Ecto neural progenitor cell (in vitro differentiated cells): Measurements from ENCODE around the gene RHBDD1.

ENCODE experiments used
- DNase-seq: peaks from one replicate; pipeline ENCODE4 v3.0.0-alpha.2; 2018; ENCODE audit warnings: low spot score

The RHBDD1 gene

DNA sequence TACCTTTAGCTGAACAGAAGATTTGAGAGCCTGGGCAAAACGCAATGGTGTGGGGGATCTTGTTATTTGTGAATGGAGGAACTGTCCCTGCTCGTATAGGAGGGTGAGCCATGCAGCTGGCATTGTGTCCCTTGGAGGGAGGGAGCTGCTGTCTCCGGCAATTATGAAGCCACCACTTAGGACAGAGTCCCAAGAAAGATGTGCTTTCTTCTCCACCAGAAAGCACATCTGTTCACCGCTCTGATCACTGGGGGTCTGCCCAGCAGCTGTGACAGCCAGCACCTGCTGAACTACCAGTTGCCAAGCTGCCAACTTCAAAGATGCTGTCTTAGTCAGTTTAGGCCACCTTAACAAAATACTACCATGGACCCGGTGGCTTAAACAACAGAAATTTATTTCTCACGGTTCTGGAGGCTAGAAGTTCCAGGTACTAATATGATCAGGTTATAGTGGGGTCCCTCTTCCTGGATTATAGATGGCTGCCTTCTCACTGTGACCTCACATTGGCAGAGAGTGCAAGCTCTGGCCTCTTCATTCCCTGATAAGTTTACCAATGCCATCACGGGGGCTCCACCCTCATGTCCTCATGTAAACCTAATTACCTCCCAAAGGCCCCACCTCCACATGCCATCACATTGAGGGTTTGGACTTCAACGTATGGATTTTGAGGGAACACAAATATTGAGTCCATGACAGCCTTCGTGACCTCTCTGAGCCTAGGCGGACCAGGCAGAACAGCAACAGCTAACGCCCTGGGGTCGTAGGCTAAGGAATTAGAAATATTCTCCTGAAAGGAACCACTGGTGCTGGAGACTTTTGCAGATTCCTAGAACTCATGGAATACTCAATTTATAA is 148.3 kb downstream of the RHBDD1 start:
- no peak for DNase-seq

DNA sequence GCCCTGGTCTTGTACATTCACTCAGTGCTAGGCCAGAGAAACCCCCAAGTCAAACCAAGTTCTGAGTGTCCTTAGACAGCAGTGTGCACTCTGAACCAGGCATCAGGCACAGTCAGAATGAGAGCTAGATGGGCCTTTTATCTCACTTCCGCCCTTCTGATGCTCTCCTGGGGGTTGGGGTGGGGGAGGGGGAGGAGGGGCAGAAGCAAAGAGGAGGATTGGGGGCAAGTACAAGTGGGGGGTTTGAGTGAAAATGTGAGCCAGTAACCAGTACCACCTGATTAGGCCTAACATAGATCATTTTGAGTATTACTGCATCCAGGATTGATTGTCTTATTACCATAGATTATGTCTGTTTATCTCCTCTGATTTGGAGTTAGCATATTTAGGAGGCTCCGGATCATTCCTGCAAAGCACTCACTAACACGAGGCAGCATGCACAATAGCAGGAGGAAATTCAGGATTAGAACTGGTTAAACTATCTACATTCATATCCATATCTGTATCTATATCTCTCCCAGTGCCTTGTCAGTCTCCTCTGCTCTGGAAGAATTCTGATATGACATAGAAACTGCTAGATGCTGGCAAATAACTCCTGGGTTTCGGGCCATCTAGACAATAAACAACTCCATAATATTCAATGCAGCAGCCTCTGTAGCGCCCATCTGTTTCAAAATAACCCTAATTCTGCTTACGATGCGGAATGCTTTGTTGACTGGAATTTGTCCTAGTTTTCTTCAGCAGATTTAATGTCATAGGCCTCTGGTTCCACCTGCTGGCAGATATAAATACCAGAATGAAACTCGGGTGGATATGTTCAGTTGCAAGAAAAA is 149.1 kb downstream of the RHBDD1 start:
- DNase-seq, result no peak

DNA sequence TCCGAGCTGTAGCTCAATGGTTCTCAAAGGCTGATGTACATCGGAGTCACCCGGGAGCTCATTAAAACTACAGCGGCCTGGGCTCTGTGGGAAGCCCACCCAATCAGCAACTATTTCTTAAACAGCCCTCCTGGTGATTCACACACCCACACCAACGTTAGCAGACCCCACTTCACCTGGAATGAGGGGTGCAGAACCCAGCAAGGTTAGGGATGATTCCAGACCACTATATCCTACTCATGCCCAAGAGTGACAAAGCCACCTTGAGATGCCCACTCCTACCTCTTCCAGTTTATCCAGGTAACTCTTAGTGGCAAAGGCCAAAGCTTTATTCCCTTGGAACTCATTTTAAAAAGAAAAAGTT is 149.7 kb downstream of the RHBDD1 start:
- no peak for DNase-seq

DNA sequence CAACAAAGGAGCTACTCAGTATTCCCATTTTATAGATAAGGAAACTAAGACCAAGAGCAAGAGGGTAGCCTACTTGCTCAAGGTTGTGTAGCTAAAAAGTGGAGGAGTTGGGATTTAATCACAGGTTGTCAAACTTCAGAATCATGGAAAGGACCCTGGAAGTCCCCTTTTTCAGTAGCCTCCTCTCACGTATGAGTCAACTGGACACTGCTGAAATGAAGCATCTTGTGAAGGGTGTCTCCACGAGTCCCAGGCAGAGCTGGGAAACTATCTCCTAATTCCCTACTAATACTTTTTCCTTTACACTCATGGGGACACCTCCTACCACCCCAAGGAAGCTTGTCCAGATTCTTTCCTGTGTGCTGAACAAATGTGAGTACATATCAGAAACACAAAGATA is 155.8 kb downstream of the RHBDD1 start:
- no peak for DNase-seq

DNA sequence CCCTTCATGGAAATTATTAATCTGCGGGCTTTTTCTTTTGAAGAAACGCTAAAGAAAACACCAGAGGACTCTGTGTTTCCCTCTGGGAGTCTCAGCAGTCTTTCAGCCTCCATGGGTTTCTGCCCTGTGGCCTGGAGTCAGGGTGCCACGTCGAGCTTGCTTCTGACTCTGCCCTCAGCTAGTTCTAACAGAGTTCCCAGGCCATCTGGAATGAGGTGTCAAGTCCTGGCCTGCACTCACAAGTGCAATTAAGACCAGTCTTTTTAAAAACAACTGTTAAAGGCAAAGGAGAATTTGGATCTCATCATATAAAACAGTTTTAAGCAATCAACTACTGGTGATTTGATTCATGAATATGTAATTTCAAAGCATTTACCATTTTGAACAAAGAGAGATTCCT is 157.3 kb downstream of the RHBDD1 start:
- DNase-seq, result no peak

DNA sequence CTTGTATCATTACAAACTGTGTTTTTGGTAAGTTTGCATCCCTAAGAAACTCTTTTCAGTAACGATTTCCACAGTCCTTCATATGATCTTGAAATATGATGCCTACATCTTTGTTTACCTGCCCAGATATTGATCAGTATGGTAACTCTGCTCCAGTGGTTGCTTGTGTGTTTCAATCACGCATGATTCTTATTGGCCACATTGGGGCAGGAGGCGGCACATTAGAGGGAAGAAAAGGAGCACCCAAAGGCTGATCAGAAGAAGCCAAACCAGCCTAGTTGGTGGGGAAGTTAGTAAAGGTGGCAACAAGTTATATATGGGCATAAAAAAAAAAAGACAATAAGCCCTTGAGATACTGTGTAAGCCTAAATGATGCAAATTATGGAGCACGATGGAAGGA is 158.9 kb downstream of the RHBDD1 start:
- no peak for DNase-seq

DNA sequence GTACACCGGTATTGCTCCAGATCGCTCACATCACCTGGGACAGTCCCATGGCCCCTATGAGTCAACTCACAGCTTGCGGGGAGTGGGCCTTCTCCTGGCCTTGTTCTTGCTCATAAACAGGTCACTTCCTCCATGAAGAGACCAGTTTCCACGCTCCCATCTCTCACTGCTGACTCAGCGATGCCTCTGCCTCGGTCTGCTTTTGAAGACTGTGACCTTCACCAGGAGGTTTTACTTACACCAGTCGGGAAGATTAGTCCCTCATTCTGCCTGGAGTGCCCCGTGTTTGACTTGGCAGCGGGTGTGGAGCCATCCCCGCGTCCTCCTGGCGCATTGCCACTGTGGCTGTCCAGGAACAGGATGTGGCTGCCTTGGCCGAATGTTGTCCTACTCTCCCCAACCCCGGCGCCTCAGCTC is 159.8 kb downstream of the RHBDD1 start:
- no peak for DNase-seq

DNA sequence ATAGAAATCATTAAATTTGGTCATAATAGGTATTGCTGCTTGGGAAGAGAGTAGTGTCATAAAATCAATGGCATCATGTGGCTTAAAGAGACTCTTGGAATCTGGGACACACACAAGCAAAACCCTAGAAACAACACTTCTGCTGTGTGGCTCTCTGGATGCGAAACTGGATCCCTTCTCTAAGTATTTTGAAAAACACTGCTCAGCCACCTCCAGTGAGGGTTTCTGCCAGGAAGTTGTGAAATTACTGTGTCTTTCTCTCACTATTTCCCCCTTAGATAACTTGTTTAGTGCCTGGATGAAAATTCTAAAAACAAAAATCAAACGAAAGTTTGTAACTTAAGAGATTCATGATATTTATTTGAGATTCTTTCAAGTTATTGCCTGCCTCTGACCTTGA is 163.8 kb downstream of the RHBDD1 start:
- no peak for DNase-seq

DNA sequence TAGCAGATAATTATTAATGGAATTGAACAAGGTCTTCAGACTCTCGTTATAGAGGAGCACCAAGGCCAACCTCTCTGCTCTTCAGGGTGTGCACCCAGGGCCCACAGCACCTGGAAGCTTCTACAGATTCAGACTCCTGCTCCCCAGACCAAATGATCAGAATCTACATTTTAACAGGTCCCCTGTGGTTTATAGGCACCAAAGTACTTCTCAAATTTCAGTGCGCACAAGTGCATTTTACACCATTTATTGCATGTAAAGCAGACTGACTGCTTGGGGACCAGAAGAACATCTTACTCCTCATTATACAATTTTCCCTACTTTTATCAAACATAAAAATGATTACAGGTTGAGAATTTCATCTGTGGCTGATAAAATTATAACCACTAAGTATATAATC is 164.3 kb downstream of the RHBDD1 start:
- DNase-seq, result no peak

DNA sequence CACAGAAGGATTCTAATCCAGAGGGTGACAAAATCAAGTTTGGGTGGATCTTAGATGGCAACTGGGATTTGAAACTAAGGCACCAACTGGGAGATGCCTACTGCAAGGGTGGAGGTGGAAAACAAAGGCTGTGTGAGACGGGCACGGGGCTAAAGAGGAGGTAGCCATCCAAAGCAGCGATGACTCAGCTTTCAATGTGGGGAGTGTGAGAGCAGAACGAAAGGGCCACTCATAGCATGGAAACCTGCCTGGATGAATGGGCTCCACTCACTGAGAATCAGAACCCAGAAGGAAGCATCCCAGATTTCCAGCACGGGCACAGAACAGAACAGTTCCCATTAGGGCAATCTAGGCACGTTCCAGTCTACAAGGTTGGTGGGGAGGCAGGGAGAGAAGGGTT is 168.6 kb downstream of the RHBDD1 start:
- DNase-seq, result no peak

DNA sequence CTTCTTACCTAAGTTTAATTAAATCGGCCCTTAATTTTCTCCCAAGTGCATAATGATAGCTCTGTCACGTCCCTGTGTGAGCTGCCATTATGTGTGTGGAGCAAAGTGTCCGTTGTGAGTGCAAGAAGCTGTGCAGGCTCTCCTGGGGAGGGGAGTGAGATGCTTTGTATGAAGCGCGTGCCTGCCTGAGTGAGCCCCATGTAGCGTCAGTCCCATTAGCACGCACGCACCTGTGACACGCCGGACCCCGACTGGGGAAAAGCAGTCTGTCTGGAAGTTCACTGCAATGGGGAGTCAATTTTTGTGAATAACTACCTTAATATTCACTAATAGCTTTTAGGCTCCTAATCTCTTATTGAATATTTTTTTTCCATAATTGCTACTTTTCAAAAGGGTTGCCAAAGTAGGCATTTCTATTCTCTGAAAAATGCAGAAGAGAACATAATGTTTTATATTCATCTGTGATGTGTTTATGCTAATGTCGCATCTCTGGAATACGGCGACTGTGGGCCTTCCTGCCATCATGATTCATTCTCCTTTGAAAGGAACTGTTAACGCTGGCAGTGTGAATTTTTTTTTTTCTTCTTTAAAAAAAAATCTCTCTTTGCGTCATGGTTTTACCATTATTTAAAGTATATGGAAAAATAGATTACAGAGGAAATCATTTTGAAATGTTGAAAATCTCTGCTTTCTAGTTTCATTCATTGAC is 170.5 kb downstream of the RHBDD1 start:
- no peak for DNase-seq

DNA sequence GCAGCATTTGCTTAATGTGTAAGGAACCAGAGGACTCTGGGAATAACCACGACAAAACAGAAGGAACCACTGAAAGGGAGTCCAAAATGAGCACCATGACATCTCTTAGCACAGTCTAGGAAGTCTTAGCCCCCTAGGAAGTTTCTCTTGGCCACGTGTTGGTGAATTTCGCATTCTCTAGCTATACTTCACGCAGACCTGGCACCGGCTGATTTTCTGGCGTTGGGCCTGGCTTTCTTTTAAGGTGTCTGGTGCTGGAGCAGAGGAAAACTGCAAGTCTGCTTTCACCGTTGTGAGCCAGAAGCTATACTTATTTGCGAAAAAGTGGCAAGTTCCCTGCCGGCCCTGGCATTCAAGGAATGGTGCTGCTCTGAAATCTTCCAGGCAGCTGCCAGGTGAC is 171.3 kb downstream of the RHBDD1 start:
- DNase-seq, result no peak

DNA sequence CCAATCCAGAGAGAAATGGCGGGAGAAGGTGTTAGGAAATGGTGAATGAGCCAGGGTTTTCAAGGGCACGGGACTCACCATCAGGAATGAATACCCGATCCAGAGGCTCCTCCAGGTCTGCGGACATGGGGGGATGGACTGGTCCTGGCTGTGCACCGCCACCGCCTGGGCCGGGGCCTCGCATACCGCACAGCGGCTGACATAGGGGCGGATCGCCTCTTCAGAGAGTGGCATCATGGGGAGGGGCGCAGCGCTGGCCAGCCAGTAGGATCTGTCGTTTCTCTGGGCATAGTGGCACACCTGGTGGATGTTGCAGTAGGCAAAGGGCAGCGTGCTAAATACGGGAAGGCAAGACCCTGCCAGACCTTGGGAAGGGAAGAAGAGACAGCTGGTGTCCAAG is 172.1 kb downstream of the RHBDD1 start:
- DNase-seq, result no peak

DNA sequence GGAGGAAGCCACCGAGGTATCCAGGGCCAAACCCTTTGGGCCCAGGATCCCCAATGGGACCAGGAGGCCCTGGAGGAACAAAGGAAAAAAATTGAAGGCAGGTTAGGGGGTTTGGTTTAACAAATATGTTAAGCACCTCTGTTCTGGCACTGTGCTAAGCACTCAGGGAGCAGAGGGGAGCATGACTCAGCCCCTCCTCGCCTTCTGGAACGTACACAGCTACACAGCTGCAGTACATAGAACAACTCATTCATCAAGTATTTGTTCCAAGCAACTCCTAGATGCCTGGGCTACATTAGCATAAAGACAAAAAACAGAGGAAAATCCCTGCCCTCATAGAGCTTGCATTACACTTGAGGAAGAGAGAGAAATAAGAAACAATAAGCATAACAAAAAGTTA is 174.6 kb downstream of the RHBDD1 start:
- no peak for DNase-seq

DNA sequence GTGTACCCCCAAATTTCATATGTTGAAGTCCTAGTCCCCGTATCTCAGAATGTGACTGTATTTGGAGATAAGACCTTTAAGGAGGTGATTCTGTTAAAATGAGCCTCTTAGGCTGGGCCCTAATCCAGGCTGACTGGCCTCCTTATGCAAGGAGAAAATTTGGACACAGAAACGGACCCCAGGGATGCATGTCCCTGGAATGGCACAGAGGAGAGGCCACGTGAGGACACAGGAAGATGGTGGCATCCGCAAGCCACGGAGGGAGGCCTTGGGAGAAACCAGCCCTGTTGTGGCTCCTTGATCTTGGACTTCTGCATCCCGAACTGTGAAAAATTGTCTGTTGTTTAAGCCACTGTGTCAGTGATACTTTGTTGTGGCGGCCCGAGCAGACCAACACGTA is 177.5 kb downstream of the RHBDD1 start:
- DNase-seq, result no peak

DNA sequence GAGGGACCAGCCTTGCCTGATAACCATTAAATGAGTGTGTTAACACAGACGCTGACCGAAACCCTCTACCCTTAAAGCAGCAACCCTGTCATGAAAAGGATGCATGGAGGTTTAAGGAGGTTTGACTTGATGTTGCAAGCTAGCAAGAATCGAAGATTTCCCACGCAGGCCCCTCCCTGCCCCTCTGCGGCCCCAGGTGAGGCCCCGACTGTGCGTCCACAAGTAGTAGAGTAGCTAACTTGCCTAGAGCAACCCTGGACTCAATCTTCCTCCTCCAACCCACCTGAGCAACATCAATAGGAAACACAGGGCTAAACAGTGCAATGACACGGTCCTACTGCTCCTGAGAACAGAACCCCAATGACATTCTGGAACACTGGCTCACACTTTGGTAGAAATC is 178.0 kb downstream of the RHBDD1 start:
- no peak for DNase-seq

DNA sequence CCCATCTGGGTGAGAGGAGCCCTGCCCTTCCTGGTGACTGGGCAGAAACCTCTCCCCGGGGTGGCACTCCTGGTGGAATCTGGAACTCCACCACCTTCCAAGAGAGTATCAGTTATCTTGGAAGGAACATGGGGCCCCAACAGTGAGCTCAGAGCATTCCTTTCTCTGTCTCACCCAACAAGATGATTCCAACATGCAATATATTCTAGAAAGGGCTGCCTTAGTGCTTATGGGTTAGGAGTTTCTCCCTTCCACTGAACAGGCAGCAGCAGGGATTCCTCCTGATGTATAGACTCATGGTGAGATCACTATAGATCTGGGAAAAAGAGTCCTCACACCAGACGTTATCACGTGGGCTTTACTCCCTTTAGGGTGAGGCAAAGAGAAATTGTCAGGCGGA is 181.0 kb downstream of the RHBDD1 start:
- DNase-seq, result no peak

DNA sequence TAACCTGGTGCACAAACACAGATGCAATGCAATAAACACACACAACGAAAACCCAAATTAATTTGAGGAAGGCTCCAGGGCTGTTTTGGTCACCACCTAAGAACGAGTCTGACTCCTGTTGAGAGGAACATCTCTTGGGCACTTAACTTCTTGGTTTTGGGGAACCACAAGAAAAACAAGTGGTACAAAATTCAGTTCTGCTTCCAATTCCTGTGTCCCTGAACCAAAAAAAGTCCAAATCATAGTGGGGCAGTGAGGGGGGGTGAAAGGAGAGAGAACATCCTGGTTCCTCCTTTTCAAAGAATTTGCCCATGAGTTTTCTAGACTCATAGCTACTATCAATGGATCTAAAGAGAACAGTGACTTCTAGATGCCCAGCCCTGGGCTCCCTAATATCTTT is 184.6 kb downstream of the RHBDD1 start:
- DNase-seq, result no peak

DNA sequence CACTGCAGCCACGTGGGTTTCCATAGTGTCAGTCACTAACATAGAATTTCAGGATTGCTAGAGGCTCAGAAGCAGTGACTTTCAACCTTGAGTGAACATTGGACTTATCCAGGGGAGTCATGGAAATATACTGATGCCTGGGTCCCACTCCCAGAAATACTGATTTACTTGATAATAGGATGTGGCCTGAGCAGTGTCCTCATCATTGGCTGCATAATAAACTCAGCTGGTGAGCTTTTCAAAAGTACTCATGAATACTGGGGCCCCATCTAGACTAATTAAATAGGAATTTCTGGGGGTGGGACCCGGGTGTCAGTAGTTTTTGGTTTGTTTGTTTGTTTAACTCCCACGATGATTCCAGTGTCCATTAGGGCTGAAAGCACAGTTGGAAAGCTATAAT is 186.8 kb downstream of the RHBDD1 start:
- no peak for DNase-seq

DNA sequence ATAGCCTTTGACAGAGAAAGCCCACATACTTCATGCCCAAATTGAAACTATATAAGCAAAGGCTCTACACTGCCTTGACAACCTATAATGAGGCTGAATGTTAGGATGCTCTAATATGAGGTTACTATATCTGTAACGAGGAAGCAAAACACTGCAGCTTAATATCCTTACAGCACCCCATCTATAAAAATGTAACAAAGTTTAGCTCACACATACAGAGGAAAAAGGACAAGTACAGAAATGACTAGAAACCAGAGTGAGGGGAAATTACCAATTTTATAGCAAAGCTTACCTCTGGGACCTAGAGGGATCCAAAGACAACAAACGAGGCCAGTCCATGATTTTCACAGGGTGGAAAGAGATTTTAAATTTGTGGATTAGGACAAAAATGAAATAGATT is 189.7 kb downstream of the RHBDD1 start:
- DNase-seq, result no peak

DNA sequence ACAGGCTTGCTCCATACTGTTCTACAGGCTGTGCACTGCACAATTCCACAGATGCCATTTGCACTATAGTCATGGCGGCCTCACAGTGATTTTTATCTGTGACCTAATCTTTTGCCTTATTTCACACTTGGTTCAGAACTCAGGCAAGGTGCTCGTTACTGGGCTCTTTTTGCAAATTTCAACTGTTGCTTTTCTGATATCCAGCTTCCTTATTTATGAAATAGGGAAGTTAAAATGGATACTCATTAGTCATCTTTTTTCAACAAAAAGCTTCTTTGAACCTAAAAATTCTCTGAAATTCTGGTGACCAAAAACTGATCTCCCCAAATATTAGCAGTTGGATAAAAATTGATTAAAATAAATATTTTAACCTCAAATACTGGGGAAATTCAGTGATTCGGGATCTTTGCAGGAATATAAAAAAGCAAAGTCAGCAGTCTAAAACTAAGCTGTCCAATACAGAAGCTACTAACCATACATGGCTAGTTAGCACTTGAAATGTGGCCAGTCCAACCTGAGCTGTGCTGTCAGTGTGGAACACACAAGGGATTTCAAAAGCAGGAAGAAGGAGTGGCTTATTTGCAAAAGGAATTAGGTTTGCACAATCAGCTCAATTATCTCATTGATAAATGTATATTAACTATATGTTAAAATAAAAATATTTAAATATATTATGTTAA is 193.7 kb downstream of the RHBDD1 start:
- no peak for DNase-seq

DNA sequence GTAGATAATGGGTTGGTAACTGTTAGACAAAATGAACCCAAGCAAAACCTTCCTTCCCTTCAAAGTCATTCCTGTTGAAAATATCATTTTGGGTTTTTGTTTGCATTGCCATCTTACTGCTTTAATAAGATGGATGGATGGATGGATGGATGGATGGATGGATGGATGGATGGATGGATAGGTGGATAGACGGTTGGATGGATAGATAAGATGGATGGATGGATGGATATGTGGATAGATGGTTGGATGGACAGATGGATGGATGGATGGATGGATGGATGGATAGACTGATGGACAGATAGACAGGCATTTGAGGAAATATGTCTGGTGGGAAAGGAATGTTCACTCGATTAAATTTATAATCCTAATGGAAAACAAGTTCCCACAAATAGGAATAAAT is 194.9 kb downstream of the RHBDD1 start:
- no peak for DNase-seq
